IMR-90 (cell line): ENCODE data around the gene RCBTB1. TPM values are rescaled to one million over a fixed set of nuclear protein-coding genes. Genes with fewer than 3 reads are reported as not detected.

Experiments used
- ATAC-seq: fragments of 200-7000 bp; cut with Tn5 transposase; 2 replicates; pipeline ENCODE4 v1.9.1; 2020; ENCODE audit warnings: low read depth, mild to moderate bottlenecking, moderate library complexity
- BruUV-seq: library from RNA; stranded (reverse); fragments of 400-500 nt; replicated peaks from 2 replicates; lab custom pipeline; 2021; lab: Mats Ljungman, UMichigan
- CTCF ChIA-PET: fragments of 300-600 bp; formaldehyde crosslinking; extraction: SDS; loops from one replicate; lab custom pipeline; 2021; ENCODE audit warnings: antibody characterized with exemption; lab: Yijun Ruan, JAX
- POLR2A ChIA-PET: fragments of 300-600 bp; sonication (Branson Sonifier 250); formaldehyde crosslinking; loops from one replicate; lab custom pipeline; 2022; ENCODE audit warnings: antibody characterized with exemption; ENCODE audit not compliant: unreplicated experiment; lab: Charles Lee
- DNase-seq: peaks from one replicate; pipeline ENCODE4 v3.0.0; 2013
- H2AFZ ChIP-seq: replicated peaks from 2 replicates; pipeline ENCODE3; 2013; ENCODE audit warnings: low read length, mild to moderate bottlenecking; ENCODE audit not compliant: poor library complexity
- H2AK5ac ChIP-seq: 2 replicates; pipeline ENCODE4 v1.6.1; 2013; ENCODE audit warnings: low read depth, low read length, inconsistent platforms
- H2AK9ac ChIP-seq: replicated peaks from 2 replicates; pipeline ENCODE3; 2013; ENCODE audit warnings: mild to moderate bottlenecking, low read depth, low read length, moderate library complexity; ENCODE audit not compliant: poor library complexity
- H2BK120ac ChIP-seq: 2 replicates; pipeline ENCODE4 v1.6.1; 2013; ENCODE audit warnings: low read depth, low read length, inconsistent platforms
- H2BK15ac ChIP-seq: 3 replicates; pipeline ENCODE4 v1.6.1; 2013; ENCODE audit warnings: low read depth, low read length, inconsistent platforms
- H2BK20ac ChIP-seq: 2 replicates; pipeline ENCODE4 v1.6.1; 2013; ENCODE audit warnings: low read depth, mild to moderate bottlenecking, inconsistent platforms, low read length, moderate library complexity
- H2BK5ac ChIP-seq: 2 replicates; pipeline ENCODE4 v1.6.1; 2013; ENCODE audit warnings: mild to moderate bottlenecking, low read depth, low read length, inconsistent platforms; ENCODE audit not compliant: poor library complexity, severe bottlenecking
- H3K14ac ChIP-seq: replicated peaks from 2 replicates; pipeline ENCODE4 v1.6.1; 2013; ENCODE audit warnings: low read depth, low read length, inconsistent platforms
- H3K18ac ChIP-seq: 2 replicates; pipeline ENCODE4 v1.6.1; 2013; ENCODE audit warnings: low read depth, low read length, control low read depth
- H3K23ac ChIP-seq: 2 replicates; pipeline ENCODE4 v1.6.1; 2013; ENCODE audit warnings: low read depth, low read length, inconsistent platforms
- H3K27ac ChIP-seq: 2 replicates; pipeline ENCODE4 v1.5.1; 2013; ENCODE audit warnings: mild to moderate bottlenecking, control low read depth, low read length; ENCODE audit not compliant: insufficient read depth
- H3K27me3 ChIP-seq: 2 replicates; pipeline ENCODE4 v1.6.1; 2013; ENCODE audit warnings: low read length; ENCODE audit not compliant: control insufficient read depth, insufficient read depth
- H3K36me3 ChIP-seq: 2 replicates; pipeline ENCODE4 v1.6.1; 2013; ENCODE audit warnings: low read length, mixed read lengths; ENCODE audit not compliant: control insufficient read depth, insufficient read depth
- H3K4ac ChIP-seq: 2 replicates; pipeline ENCODE4 v1.6.1; 2013; ENCODE audit warnings: low read depth, low read length, inconsistent platforms
- H3K4me1 ChIP-seq: 2 replicates; pipeline ENCODE4 v1.6.1; 2013; ENCODE audit warnings: low read length, mixed read lengths; ENCODE audit not compliant: control insufficient read depth, insufficient read depth
- H3K4me2 ChIP-seq: 2 replicates; pipeline ENCODE4 v1.6.1; 2013; ENCODE audit warnings: low read depth, mild to moderate bottlenecking, control low read depth, low read length, moderate library complexity
- H3K4me3 ChIP-seq: 2 replicates; pipeline ENCODE4 v1.5.1; 2013; ENCODE audit warnings: low read depth, mild to moderate bottlenecking, control low read depth, low read length, moderate library complexity; ENCODE audit not compliant: insufficient read depth
- H3K56ac ChIP-seq: 2 replicates; pipeline ENCODE4 v1.6.1; 2013; ENCODE audit warnings: low read length, inconsistent platforms; ENCODE audit not compliant: insufficient read depth; ENCODE audit errors: extremely low read depth
- H3K79me1 ChIP-seq, 2 experiments: 2 replicates each; pipeline ENCODE4 v1.6.1; 2013; ENCODE audit warnings: low read length in 2 of 2, inconsistent platforms in 1 of 2, low read depth in 1 of 2
- H3K9ac ChIP-seq: 2 replicates; pipeline ENCODE4 v1.6.1; 2013; ENCODE audit warnings: low read depth, low read length, control low read depth
- H3K9me1 ChIP-seq: 2 replicates; pipeline ENCODE4 v1.6.1; 2013; ENCODE audit warnings: low read length, inconsistent platforms; ENCODE audit not compliant: insufficient read depth
- H3K9me3 ChIP-seq: 2 replicates; pipeline ENCODE4 v1.6.1; 2013; ENCODE audit warnings: low read length; ENCODE audit not compliant: control insufficient read depth, insufficient read depth
- H4K20me1 ChIP-seq: 2 replicates; pipeline ENCODE4 v1.6.1; 2013; ENCODE audit warnings: low read length, inconsistent platforms; ENCODE audit not compliant: insufficient read depth
- H4K5ac ChIP-seq: 2 replicates; pipeline ENCODE4 v1.6.1; 2013; ENCODE audit warnings: mild to moderate bottlenecking, low read depth, low read length, control low read depth
- H4K8ac ChIP-seq, 2 experiments: 2 replicates each; pipeline ENCODE4 v1.6.1; 2013; ENCODE audit warnings: low read depth in 2 of 2, low read length in 2 of 2, control low read depth in 1 of 2, inconsistent platforms in 1 of 2
- H4K91ac ChIP-seq: 2 replicates; pipeline ENCODE4 v1.6.1; 2013; ENCODE audit warnings: low read depth, low read length, inconsistent platforms; ENCODE audit not compliant: insufficient read depth
- BHLHE40 ChIP-seq: fragments of 150-350 bp; IDR thresholded peaks from 2 replicates; pipeline ENCODE4 v1.6.1; 2016; ENCODE audit warnings: mild to moderate bottlenecking, low read depth, low read length
- CEBPB ChIP-seq: IDR thresholded peaks from 2 replicates; pipeline ENCODE4 v1.6.1; 2012; ENCODE audit warnings: low read depth, low read length, improper control_type of control experiment
- CHD1 ChIP-seq: IDR thresholded peaks from 2 replicates; pipeline ENCODE4 v1.6.1; 2012; ENCODE audit warnings: low read depth, low read length, improper control_type of control experiment
- CTCF ChIP-seq: conservative IDR thresholded peaks from 2 replicates; pipeline ENCODE4 v1.5.1; 2012; ENCODE audit warnings: mild to moderate bottlenecking, low read depth, low read length, improper control_type of control experiment
- ELK1 ChIP-seq: fragments of 150-350 bp; IDR thresholded peaks from 2 replicates; pipeline ENCODE4 v1.6.1; 2016; ENCODE audit warnings: low read depth, mild to moderate bottlenecking, low read length, moderate library complexity, borderline replicate concordance
- FOS ChIP-seq: fragments of 150-350 bp; IDR thresholded peaks from 2 replicates; pipeline ENCODE4 v1.6.1; 2016; ENCODE audit warnings: low read depth, low read length
- MAFK ChIP-seq: IDR thresholded peaks from 2 replicates; pipeline ENCODE4 v1.6.1; 2012; ENCODE audit warnings: low read depth, low read length, improper control_type of control experiment
- MXI1 ChIP-seq: IDR thresholded peaks from 2 replicates; pipeline ENCODE4 v1.6.1; 2012; ENCODE audit warnings: low read depth, mild to moderate bottlenecking, low read length, moderate library complexity, borderline replicate concordance
- RCOR1 ChIP-seq: IDR thresholded peaks from 2 replicates; pipeline ENCODE4 v1.6.1; 2012; ENCODE audit warnings: mild to moderate bottlenecking, low read length, improper control_type of control experiment; ENCODE audit not compliant: insufficient replicate concordance
- RFX5 ChIP-seq: IDR thresholded peaks from 2 replicates; pipeline ENCODE4 v1.8.0; 2012; ENCODE audit warnings: low read depth, mild to moderate bottlenecking, low read length, moderate library complexity
- SMC3 ChIP-seq: fragments of 150-350 bp; IDR thresholded peaks from 2 replicates; pipeline ENCODE4 v1.6.1; 2016; ENCODE audit warnings: low read depth, mild to moderate bottlenecking, antibody characterized with exemption, low read length, moderate library complexity
- USF2 ChIP-seq: fragments of 150-350 bp; IDR thresholded peaks from 2 replicates; pipeline ENCODE4 v1.6.1; 2017; ENCODE audit warnings: mild to moderate bottlenecking, antibody characterized with exemption, low read length, low read depth
- WGBS, 2 experiments: methylation state at CpG; one replicate each; pipeline versions ENCODE4 v1.1.5 to v1.1.7; 2013; ENCODE audit warnings: missing lambda C conversion rate in 2 of 2; ENCODE audit not compliant: insufficient read length in 1 of 2; ENCODE audit errors: extremely low coverage in 2 of 2; 5-methylcytosine and 5-hydroxymethylcytosine counted together
- dilution Hi-C: fragments of 300-500 bp; cut with HindIII; formaldehyde crosslinking; loops from one replicate; pipeline ENCODE4 v1.14.3; 2018; ENCODE audit warnings: low sequenced_read_pairs; ENCODE audit not compliant: unreplicated experiment
- in situ Hi-C: fragments of 300-500 bp; cut with MboI; formaldehyde crosslinking; loops from 3 replicates; pipeline ENCODE4 v1.14.3; 2019; ENCODE audit warnings: low sequenced_read_pairs, inconsistent platforms, mixed read lengths
- intact Hi-C: fragments of 100-400 bp; cut with micrococcal nuclease; formaldehyde crosslinking; loops from 2 replicates; pipeline ENCODE4 v1.10.0; 2022
- polyA plus RNA-seq, 3 experiments: library from polyadenylated mRNA; depleted of rRNA; stranded (reverse); fragments of >200 nt; gene quantifications; 2 replicates each; pipeline ENCODE4 v1.2.3, GENCODE V29; 2012; ENCODE audit warnings: low replicate concordance in 1 of 3
- total RNA-seq: library from RNA; depleted of rRNA; stranded (reverse); fragments of >200 nt; gene quantifications from 2 replicates; pipeline ENCODE4 v1.2.3, GENCODE V29; 2012

Gene RCBTB1
- total and polyA plus RNA-seq, 2 of the 4 experiments (the other 2 are of a cell fraction): 11.3 to 11.6 TPM

GRCh38 chr13:49632156-49632555 lies 46.8 kb upstream of the RCBTB1 start:
- 80% methylated on average over 1 of the region's 5 CpGs; no CpG with 5 or more reads in 1 of the 2 experiments for WGBS, 2 experiments
- no peak overlapping the region for H3K27ac ChIP-seq
- no peaks in the 10 kb centered on the region for H3K27me3 ChIP-seq
- no peak overlapping the region for H2AK9ac ChIP-seq
- no peak overlapping the region for H2BK20ac ChIP-seq
- intact Hi-C loops: no loop called here
- no peaks in the 10 kb centered on the region for H4K20me1 ChIP-seq
- no peaks in the 10 kb centered on the region for H3K79me1 ChIP-seq
- no peak overlapping the region for H3K18ac ChIP-seq
- no peak overlapping the region for H3K23ac ChIP-seq
- H2AK5ac ChIP-seq: no peak overlapping the region
- no peak overlapping the region for H3K56ac ChIP-seq
- H2BK5ac ChIP-seq: no peak overlapping the region
- H4K5ac ChIP-seq: no peak overlapping the region
- ChIA-PET CTCF (interaction anchor here (0.6 to 0.9 kb wide), 4 partner anchors 13 to 72 kb away, joined by 3 to 5 read pairs (median 4); no protein-coding TSS in a partner anchor), POLR2A (no interaction called here)
- in situ Hi-C loops: no loop called here
- no peak overlapping the region for H3K4me3 ChIP-seq
- no peaks in the 10 kb centered on the region for H3K4me1 ChIP-seq
- no peaks in the 10 kb centered on the region for H3K36me3 ChIP-seq
- no peak overlapping the region for H3K14ac ChIP-seq
- H3K4ac ChIP-seq: no peak overlapping the region
- no TSS peak for BruUV-seq
- H2BK120ac ChIP-seq: no peak overlapping the region
- no peak overlapping the region for H3K4me2 ChIP-seq
- dilution Hi-C loops: no loop called here
- H2BK15ac ChIP-seq: no peak overlapping the region
- H4K8ac ChIP-seq: no peak overlapping the region
- TF ChIP-seq FOS: no peak
- no peak for TF ChIP-seq RFX5
- no peak for TF ChIP-seq CTCF
- no peak for TF ChIP-seq CEBPB
- TF ChIP-seq MAFK: no peak
- TF ChIP-seq BHLHE40: no peak
- no peak for TF ChIP-seq MXI1
- no peak for TF ChIP-seq ELK1
- no peak for TF ChIP-seq RCOR1
- no peak for TF ChIP-seq CHD1
- TF ChIP-seq USF2: no peak
- no peak for TF ChIP-seq SMC3
- 0 out of 2 replicates have a peak, but pooled peaks cover 4% of the 10 kb centered on the region for H3K9me1 ChIP-seq
- H3K9ac ChIP-seq: no peak overlapping the region
- H2AFZ ChIP-seq: no peak overlapping the region
- DNase-seq: no peak
- no peak overlapping the region for H4K91ac ChIP-seq
- H3K9me3 ChIP-seq: no peaks in the 10 kb centered on the region
- no peak for ATAC-seq
